Measurements from ENCODE around the gene ZFYVE28.
"Not testable (repeated sequence)": the region's sequence is repeated elsewhere in the genome, so short reads cannot be mapped to it uniquely, and the experiment has no call there.

ZFYVE28 gene

GRCh38 chr4:2388429-2389182 lies 29.8 kb downstream of the ZFYVE28 start:
- FAIRE-seq = no peak

- FAIRE-seq = no peak
Measured at GRCh38 chr4:2387829-2388228, 30.6 kb downstream of the ZFYVE28 start.

- no peak for FAIRE-seq
Measured at GRCh38 chr4:2387218-2387617, 31.2 kb downstream of the ZFYVE28 start.

GRCh38 chr4:2386717-2387116 lies 31.7 kb downstream of the ZFYVE28 start:
- no peak for FAIRE-seq

- no peak for FAIRE-seq
Measured at GRCh38 chr4:2385516-2385915, 32.9 kb downstream of the ZFYVE28 start.

GRCh38 chr4:2384245-2384644 lies 34.2 kb downstream of the ZFYVE28 start:
- FAIRE-seq = no peak

GRCh38 chr4:2383760-2384159 lies 34.7 kb downstream of the ZFYVE28 start:
- FAIRE-seq = no peak

- FAIRE-seq = not testable (repeated sequence)
Measured at GRCh38 chr4:2383220-2383631, 35.2 kb downstream of the ZFYVE28 start.

- not testable (repeated sequence) for FAIRE-seq
Measured at GRCh38 chr4:2382769-2383202, 35.7 kb downstream of the ZFYVE28 start.

GRCh38 chr4:2380589-2380988 lies 37.9 kb downstream of the ZFYVE28 start:
- not testable (repeated sequence) for FAIRE-seq

GRCh38 chr4:2378898-2379297 lies 39.5 kb downstream of the ZFYVE28 start:
- no peak for FAIRE-seq

- FAIRE-seq = no peak
Measured at GRCh38 chr4:2378401-2378800, 40.0 kb downstream of the ZFYVE28 start.

GRCh38 chr4:2377241-2377640 lies 41.2 kb downstream of the ZFYVE28 start:
- no peak for FAIRE-seq

GRCh38 chr4:2375427-2375826 lies 43.0 kb downstream of the ZFYVE28 start:
- FAIRE-seq = no peak

GRCh38 chr4:2373532-2373931 lies 44.9 kb downstream of the ZFYVE28 start:
- no peak for FAIRE-seq

- no peak for FAIRE-seq
Measured at GRCh38 chr4:2372488-2373030, 45.9 kb downstream of the ZFYVE28 start.

GRCh38 chr4:2371765-2372487 lies 46.5 kb downstream of the ZFYVE28 start:
- no peak for FAIRE-seq

- no peak for FAIRE-seq
Measured at GRCh38 chr4:2370597-2371320, 47.7 kb downstream of the ZFYVE28 start.

- no peak for FAIRE-seq
Measured at GRCh38 chr4:2368746-2369437, 49.6 kb downstream of the ZFYVE28 start.

GRCh38 chr4:2367626-2368025 lies 50.8 kb downstream of the ZFYVE28 start:
- no peak for FAIRE-seq

GRCh38 chr4:2366252-2367192 lies 51.9 kb downstream of the ZFYVE28 start:
- FAIRE-seq = no peak

GRCh38 chr4:2365913-2366210 lies 52.6 kb downstream of the ZFYVE28 start:
- no peak for FAIRE-seq
